Head of caudate nucleus (tissue), 42 donors: ENCODE measurements around the gene SNRNP200.
"Not testable (repeated sequence)": the region's sequence is repeated elsewhere in the genome, so short reads cannot be mapped to it uniquely, and the experiment has no call there.

Source experiments
- DNase-seq, 42 donors: peaks; one replicate each; pipeline versions ENCODE4 v3.0.0 to v3.0.0-alpha.2; 2020 to 2021; ENCODE audit warnings: mixed read lengths in 7 of 42
- intact Hi-C: fragments of 100-400 bp; cut with DNase I; formaldehyde crosslinking; loops from one replicate; pipeline ENCODE4 v1.15.0; 2022

SNRNP200 gene

GRCh38 chr2:96296925-96297324 is 8.4 kb downstream of the SNRNP200 start:
- no peak for DNase-seq
- intact Hi-C loops: no loop called here

- DNase-seq, intact Hi-C loops: not testable (repeated sequence)
These were observed 11.1 kb downstream of the SNRNP200 start for GRCh38 chr2:96294271-96294670.

GRCh38 chr2:96291751-96292150 is 13.6 kb downstream of the SNRNP200 start:
- intact Hi-C loops: no loop called here
- no peak for DNase-seq

GRCh38 chr2:96287273-96287856 is 18.0 kb downstream of the SNRNP200 start:
- no peak for DNase-seq
- intact Hi-C loops: no loop called here

GRCh38 chr2:96276787-96277499 is 28.4 kb downstream of the SNRNP200 start:
- DNase-seq: peak in 30 of 42 donors; percentile 20 to 85 (median 54)
- intact Hi-C loops: no loop called here

- DNase-seq: no peak
- intact Hi-C loops: no loop called here
These were observed 30.8 kb downstream of the SNRNP200 start for GRCh38 chr2:96274355-96275056.

GRCh38 chr2:96273763-96274162 is 31.6 kb downstream of the SNRNP200 start:
- peak in 6 of 42 donors; percentile 33 to 57 (median 41) for DNase-seq
- intact Hi-C loops: no loop called here

GRCh38 chr2:96271995-96272394 is 33.4 kb downstream of the SNRNP200 start:
- no peak for DNase-seq
- intact Hi-C loops: no loop called here

GRCh38 chr2:96267159-96267971 is 38.0 kb downstream of the SNRNP200 start:
- intact Hi-C loops: loop anchor here (10.0 kb wide), 1 partner anchor 123 kb away; the partner anchor contains the start of gene DUSP2

GRCh38 chr2:96265840-96266679 is 39.3 kb downstream of the SNRNP200 start, which contains the start of the genes CIAO1 and TMEM127:
TSS of gene CIAO1 (plus strand) at chr2:96266225. CDS start at chr2:96266351, 126 bp downstream.
TSS of gene TMEM127 (minus strand) at chr2:96265997. CDS start at chr2:96265381, 616 bp downstream.
- DNase-seq: peak; percentile 97 to 100 (median 99)
- intact Hi-C loops: loop anchor here (10.0 kb wide), 1 partner anchor 121 kb away; the partner anchor contains the start of gene DUSP2

More at GRCh38 chr2:96267159-96267971, 38.0 kb downstream of the SNRNP200 start:
- DNase-seq: no peak

GRCh38 chr2:96265349-96265839 is 40.0 kb downstream of the SNRNP200 start:
- DNase-seq: peak in 39 of 42 donors; percentile 20 to 79 (median 63)
- intact Hi-C loops: loop anchor here (10.0 kb wide), 1 partner anchor 121 kb away; the partner anchor contains the start of gene DUSP2

GRCh38 chr2:96264656-96265348 is 40.5 kb downstream of the SNRNP200 start:
- intact Hi-C loops: loop anchor here (5.0 to 10.0 kb wide), 2 partner anchors 58 to 120 kb away; partner anchors contain the start of genes DUSP2 and STARD7

GRCh38 chr2:96264086-96264485 is 41.3 kb downstream of the SNRNP200 start:
- intact Hi-C loops: loop anchor here (5.0 to 10.0 kb wide), 2 partner anchors 57 to 119 kb away; partner anchors contain the start of genes DUSP2 and STARD7

More at GRCh38 chr2:96264656-96265348, 40.5 kb downstream of the SNRNP200 start:
- DNase-seq: peak in 20 of 42 donors; percentile 13 to 69 (median 35)

GRCh38 chr2:96262306-96262705 is 43.0 kb downstream of the SNRNP200 start:
- no peak for DNase-seq
- intact Hi-C loops: loop anchor here (5.0 to 10.0 kb wide), 2 partner anchors 55 to 118 kb away; partner anchors contain the start of genes DUSP2 and STARD7

More at GRCh38 chr2:96264086-96264485, 41.3 kb downstream of the SNRNP200 start:
- DNase-seq: no peak

- intact Hi-C loops: loop anchor here (5.0 to 10.0 kb wide), 2 partner anchors 54 to 117 kb away; partner anchors contain the start of genes DUSP2 and STARD7
These were observed 43.9 kb downstream of the SNRNP200 start for GRCh38 chr2:96261328-96262003.

More at GRCh38 chr2:96261328-96262003, 43.9 kb downstream of the SNRNP200 start:
- no peak for DNase-seq
